ENCODE measurements around the gene XKR8.

- no peak for TF ChIP-seq CTCF (IDR thresholded peaks at IDR 0.05)
- no peak for TF ChIP-seq POLR2A (IDR thresholded peaks at IDR 0.05)
Measured at GRCh38 chr1:27915082-27915575, 44.6 kb upstream of the XKR8 start.

Measured in gastroesophageal sphincter (tissue), 3 donors.